GM23248 (cell line): ENCODE results near the gene ZNF415. TPM values are rescaled to one million over a fixed set of nuclear protein-coding genes. Genes with fewer than 3 reads are reported as not detected.
"Not testable (repeated sequence)": the region's sequence is repeated elsewhere in the genome, so short reads cannot be mapped to it uniquely, and the experiment has no call there.

Experiments used
- DNase-seq: peaks from one replicate; pipeline ENCODE4 v3.0.0-alpha.2; 2015
- H2AFZ ChIP-seq: fragments of 200-600 bp; sonication (generic); 2 replicates; pipeline ENCODE4 v1.6.1; 2016; ENCODE audit warnings: antibody characterized with exemption
- H3F3A ChIP-seq: fragments of 200-600 bp; sonication (generic); 2 replicates; pipeline ENCODE4 v1.6.1; 2016; ENCODE audit warnings: mild to moderate bottlenecking, antibody characterized with exemption, mixed run types; ENCODE audit not compliant: insufficient read depth
- H3K27ac ChIP-seq: fragments of 200-600 bp; sonication (generic); 2 replicates; pipeline ENCODE4 v1.5.1; 2016; ENCODE audit warnings: mild to moderate bottlenecking
- H3K27me3 ChIP-seq: fragments of 200-600 bp; sonication (generic); replicated peaks from 2 replicates; pipeline ENCODE4 v1.6.1; 2016; ENCODE audit warnings: mild to moderate bottlenecking; ENCODE audit not compliant: insufficient read depth
- H3K36me3 ChIP-seq: fragments of 200-600 bp; sonication (generic); 2 replicates; pipeline ENCODE4 v1.6.1; 2016; ENCODE audit warnings: low read depth, mild to moderate bottlenecking
- H3K4me1 ChIP-seq: fragments of 200-600 bp; sonication (generic); 2 replicates; pipeline ENCODE4 v1.6.1; 2016; ENCODE audit warnings: mild to moderate bottlenecking; ENCODE audit not compliant: insufficient read depth
- H3K4me2 ChIP-seq: fragments of 200-600 bp; sonication (generic); one replicate; pipeline ENCODE4 v1.6.1; 2016; ENCODE audit warnings: mild to moderate bottlenecking; ENCODE audit not compliant: unreplicated experiment
- H3K4me3 ChIP-seq: fragments of 200-600 bp; sonication (generic); 2 replicates; pipeline ENCODE4 v1.5.1; 2016; ENCODE audit warnings: mild to moderate bottlenecking
- H3K79me2 ChIP-seq: fragments of 200-600 bp; sonication (generic); 2 replicates; pipeline ENCODE4 v1.6.1; 2016; ENCODE audit warnings: mild to moderate bottlenecking; ENCODE audit not compliant: insufficient read depth
- H3K9ac ChIP-seq: fragments of 200-600 bp; sonication (generic); 2 replicates; pipeline ENCODE4 v1.6.1; 2016; ENCODE audit warnings: mild to moderate bottlenecking
- H3K9me2 ChIP-seq: fragments of 200-600 bp; sonication (generic); 2 replicates; pipeline ENCODE4 v1.6.1; 2016; ENCODE audit warnings: mixed run types, mild to moderate bottlenecking, moderate library complexity; ENCODE audit not compliant: insufficient read depth
- H3K9me3 ChIP-seq: fragments of 200-600 bp; sonication (generic); one replicate; pipeline ENCODE4 v1.6.1; 2017; ENCODE audit warnings: low read depth
- H4K20me1 ChIP-seq: fragments of 200-600 bp; sonication (generic); 2 replicates; pipeline ENCODE4 v1.6.0; 2016; ENCODE audit not compliant: insufficient read depth
- EZH2 ChIP-seq: fragments of 200-600 bp; sonication (generic); IDR thresholded peaks from 2 replicates; pipeline ENCODE4 v1.6.1; 2018; ENCODE audit warnings: antibody characterized with exemption, mild to moderate bottlenecking; ENCODE audit not compliant: insufficient read depth, poor library complexity, severe bottlenecking
- EZH2phosphoT487 ChIP-seq: fragments of 200-600 bp; sonication (generic); IDR thresholded peaks from 2 replicates; pipeline ENCODE4 v1.6.1; 2018; ENCODE audit warnings: antibody characterized with exemption, moderate library complexity, mild to moderate bottlenecking, low read depth; ENCODE audit not compliant: insufficient read depth
- WGBS, 2 experiments: methylation state at CpG; one replicate each; pipeline ENCODE4 v1.1.6; 2015 to 2017; ENCODE audit warnings: low lambda C conversion rate in 2 of 2, low coverage in 1 of 2; ENCODE audit errors: missing lambda C conversion rate in 2 of 2; 5-methylcytosine and 5-hydroxymethylcytosine counted together
- in situ Hi-C: fragments of 300-500 bp; cut with MboI; formaldehyde crosslinking; loops from 2 replicates; pipeline ENCODE4 v1.15.0; 2020
- polyA plus RNA-seq: library from polyadenylated mRNA; unstranded; fragments of >200 nt; fragmentation: Nextera tagmentation; extraction: Ambion mirVana; gene quantifications from 2 replicates; pipeline ENCODE4 v1.2.1, GENCODE V29; 2016
- total RNA-seq: library from RNA; depleted of rRNA; stranded (reverse); fragments of >200 nt; shearing (Covaris generic); gene quantifications from 2 replicates; pipeline ENCODE4 v1.2.3, GENCODE V29; 2014

The ZNF415 gene
- total and polyA plus RNA-seq, 2 experiments from 2014 or later, result 8.9 to 9.4 TPM

GRCh38 chr19:53102756-53103233, 29.9 kb downstream of the ZNF415 start:
- TF ChIP-seq EZH2 (no peak), EZH2phosphoT487 (no peak)
- WGBS, 2 experiments, result 0 to 1% methylated on average over 25 to 33 of the region's 33 CpGs

GRCh38 chr19:53102206-53102755, 30.4 kb downstream of the ZNF415 start:
- TF ChIP-seq EZH2phosphoT487, result no peak
- TF ChIP-seq EZH2, result no peak
- Histone ChIP-seq H4K20me1 (no peaks in the 10 kb centered on the region), H3K4me2 (peak overlapping the region; percentile 89), H3K9me2 (no peaks in the 10 kb centered on the region), H3K9me3 (no peaks in the 10 kb centered on the region), H3K36me3 (0 out of 2 replicates have a peak, but pooled peaks cover 5% of the 10 kb centered on the region), H3K27me3 (no peaks in the 10 kb centered on the region), H3K4me1 (peaks cover 7% of the 10 kb centered on the region; the same call in 1 of the 2 replicates), H3K79me2 (peaks cover 58% of the 10 kb centered on the region), H3F3A (peaks cover 11% of the 10 kb centered on the region; the same call in 1 of the 2 replicates), H3K9ac (peak overlapping the region; percentile 95), H3K4me3 (peak overlapping the region; percentile 88), H3K27ac (peak overlapping the region; percentile 91), H2AFZ (peak overlapping the region; percentile 83)
- in situ Hi-C loops, result no loop called here
- peak; percentile 16 for DNase-seq
- WGBS, 2 experiments, result 9 to 14% methylated on average over 10 of the region's 10 CpGs

More at GRCh38 chr19:53102756-53103233, 29.9 kb downstream of the ZNF415 start:
- Histone ChIP-seq H3K4me2 (peak overlapping the region; percentile 89), H3K27ac (peak overlapping the region; percentile 91), H4K20me1 (no peaks in the 10 kb centered on the region), H3K9me3 (no peaks in the 10 kb centered on the region), H3K36me3 (peaks cover 7% of the 10 kb centered on the region; the same call in 1 of the 2 replicates), H2AFZ (peak overlapping the region; percentile 83), H3K27me3 (no peaks in the 10 kb centered on the region), H3K4me3 (peak overlapping the region; percentile 88), H3K9ac (peak overlapping the region; percentile 95), H3K9me2 (no peaks in the 10 kb centered on the region), H3K79me2 (peaks cover 53% of the 10 kb centered on the region), H3K4me1 (peaks cover 7% of the 10 kb centered on the region; the same call in 1 of the 2 replicates), H3F3A (peaks cover 11% of the 10 kb centered on the region; the same call in 1 of the 2 replicates)
- peak; percentile 78 for DNase-seq
- in situ Hi-C loops, result no loop called here

- Histone ChIP-seq H3K4me3 (peak overlapping the region; percentile 88), H3K9me2 (no peaks in the 10 kb centered on the region), H3K9me3 (no peaks in the 10 kb centered on the region), H3K27me3 (no peaks in the 10 kb centered on the region), H3K27ac (no peak overlapping the region), H3F3A (peaks cover 11% of the 10 kb centered on the region; the same call in 1 of the 2 replicates), H3K4me2 (peak overlapping the region; percentile 89), H2AFZ (no peak overlapping the region), H3K36me3 (0 out of 2 replicates have a peak, but pooled peaks cover 5% of the 10 kb centered on the region), H3K4me1 (peaks cover 7% of the 10 kb centered on the region; the same call in 1 of the 2 replicates), H3K79me2 (peaks cover 59% of the 10 kb centered on the region), H4K20me1 (no peaks in the 10 kb centered on the region), H3K9ac (peak overlapping the region; percentile 95)
- no peak for TF ChIP-seq EZH2phosphoT487
- no peak for TF ChIP-seq EZH2
- 0 to 13% methylated on average over 1 of the region's 1 CpG for WGBS, 2 experiments
- in situ Hi-C loops, result no loop called here
- peak; percentile 34 for DNase-seq
These were observed 31.2 kb downstream of the ZNF415 start for GRCh38 chr19:53101518-53101917.

- DNase-seq, in situ Hi-C loops, H3K9me3 ChIP-seq, H3K36me3 ChIP-seq, H3K9me2 ChIP-seq, H3K27ac ChIP-seq, H3F3A ChIP-seq, H3K9ac ChIP-seq, H4K20me1 ChIP-seq, H2AFZ ChIP-seq, H3K4me2 ChIP-seq, H3K4me1 ChIP-seq, H3K27me3 ChIP-seq, H3K4me3 ChIP-seq: not testable (repeated sequence)
- peaks cover 84% of the 10 kb centered on the region for H3K79me2 ChIP-seq
- 93% methylated on average over 14 of the region's 14 CpGs for WGBS, 2 experiments
These were observed 34.1 kb downstream of the ZNF415 start for GRCh38 chr19:53098570-53098969.

GRCh38 chr19:53096982-53097690, 35.6 kb downstream of the ZNF415 start:
- WGBS, 2 experiments, result 69 to 71% methylated on average over 3 to 4 of the region's 10 CpGs
- H3K9me3 ChIP-seq, H3K27ac ChIP-seq, H2AFZ ChIP-seq, H3K4me1 ChIP-seq, DNase-seq, H3K4me3 ChIP-seq, H3K9ac ChIP-seq, H3K36me3 ChIP-seq, H3F3A ChIP-seq, H4K20me1 ChIP-seq, H3K4me2 ChIP-seq, H3K27me3 ChIP-seq, H3K9me2 ChIP-seq, in situ Hi-C loops: not testable (repeated sequence)
- peaks cover 88% of the 10 kb centered on the region for H3K79me2 ChIP-seq

GRCh38 chr19:53096579-53096978, 36.1 kb downstream of the ZNF415 start:
- H4K20me1 ChIP-seq, H3K9me3 ChIP-seq, H3K4me2 ChIP-seq, in situ Hi-C loops, H3K27me3 ChIP-seq, H2AFZ ChIP-seq, H3K4me1 ChIP-seq, H3K9ac ChIP-seq, H3K4me3 ChIP-seq, H3K27ac ChIP-seq, H3K9me2 ChIP-seq, DNase-seq, H3F3A ChIP-seq: not testable (repeated sequence)
- 62 to 65% methylated on average over 5 of the region's 6 CpGs for WGBS, 2 experiments
- Histone ChIP-seq H3K79me2 (peaks cover 88% of the 10 kb centered on the region), H3K36me3 (peaks cover 15% of the 10 kb centered on the region; the same call in 1 of the 2 replicates)
